Neural progenitor cell (in vitro differentiated cells): Measurements from ENCODE around the gene CCT6A. TPM values are rescaled to one million over a fixed set of nuclear protein-coding genes. Genes with fewer than 3 reads are reported as not detected.
"Not testable (repeated sequence)": the region's sequence is repeated elsewhere in the genome, so short reads cannot be mapped to it uniquely, and the experiment has no call there.

Experiments used
- DNase-seq: peaks from one replicate; pipeline ENCODE4 v3.0.0-alpha.2; 2016; ENCODE audit warnings: low spot score
- H2AFZ ChIP-seq: fragments of 200-600 bp; sonication (generic); replicated peaks from 2 replicates; pipeline ENCODE4 v1.6.1; 2016; ENCODE audit warnings: antibody characterized with exemption
- H3F3A ChIP-seq: fragments of 200-600 bp; sonication (generic); 2 replicates; pipeline ENCODE4 v1.6.1; 2016; ENCODE audit warnings: antibody characterized with exemption, low read depth
- H3K27ac ChIP-seq: fragments of 200-600 bp; sonication (generic); 2 replicates; pipeline ENCODE4 v1.5.1; 2016; ENCODE audit warnings: mild to moderate bottlenecking
- H3K27me3 ChIP-seq: fragments of 200-600 bp; sonication (generic); 2 replicates; pipeline ENCODE4 v1.6.1; 2016; ENCODE audit warnings: mild to moderate bottlenecking, moderate library complexity
- H3K36me3 ChIP-seq: fragments of 200-600 bp; sonication (generic); 2 replicates; pipeline ENCODE4 v1.5.1; 2016
- H3K4me1 ChIP-seq: fragments of 200-600 bp; sonication (generic); 2 replicates; pipeline ENCODE4 v1.6.1; 2016; ENCODE audit warnings: mixed run types
- H3K4me2 ChIP-seq: fragments of 200-600 bp; sonication (generic); 2 replicates; pipeline ENCODE4 v1.6.1; 2016
- H3K4me3 ChIP-seq: fragments of 200-600 bp; sonication (generic); 2 replicates; pipeline ENCODE4 v1.5.1; 2016
- H3K79me2 ChIP-seq: fragments of 200-600 bp; sonication (generic); 2 replicates; pipeline ENCODE4 v1.6.1; 2016; ENCODE audit warnings: low read depth
- H3K9ac ChIP-seq: fragments of 200-600 bp; sonication (generic); 2 replicates; pipeline ENCODE4 v1.6.1; 2016
- H3K9me3 ChIP-seq: fragments of 200-600 bp; sonication (generic); 2 replicates; pipeline ENCODE4 v1.5.1; 2016; ENCODE audit warnings: low read depth
- H4K20me1 ChIP-seq: fragments of 200-600 bp; sonication (generic); 2 replicates; pipeline ENCODE4 v1.6.1; 2016; ENCODE audit warnings: low read depth
- H3K27ac Mint-ChIP-seq: 3 replicates; pipeline ENCODE4 v1.8.0; 2021; ENCODE audit warnings: mixed read lengths
- H3K27me3 Mint-ChIP-seq: 2 replicates; pipeline ENCODE4 v1.8.0; 2022; ENCODE audit warnings: low read depth, mild to moderate bottlenecking, inconsistent platforms, moderate library complexity, mixed read lengths; ENCODE audit not compliant: insufficient read depth
- H3K36me3 Mint-ChIP-seq: 3 replicates; pipeline ENCODE4 v1.8.0; 2021; ENCODE audit warnings: mixed read lengths
- H3K4me1 Mint-ChIP-seq: 3 replicates; pipeline ENCODE4 v1.8.0; 2021; ENCODE audit warnings: mixed read lengths
- H3K4me3 Mint-ChIP-seq: 3 replicates; pipeline ENCODE4 v1.8.0; 2021; ENCODE audit warnings: mild to moderate bottlenecking, moderate library complexity, mixed read lengths
- H3K9me3 Mint-ChIP-seq: 3 replicates; pipeline ENCODE4 v1.8.0; 2020; ENCODE audit warnings: mixed read lengths
- EZH2 ChIP-seq: fragments of 200-600 bp; sonication (generic); IDR thresholded peaks from 2 replicates; pipeline ENCODE4 v1.6.1; 2017; ENCODE audit warnings: antibody characterized with exemption, mild to moderate bottlenecking, moderate library complexity
- EZH2phosphoT487 ChIP-seq: fragments of 200-600 bp; sonication (generic); IDR thresholded peaks from 2 replicates; pipeline ENCODE4 v1.6.1; 2017; ENCODE audit warnings: antibody characterized with exemption
- total RNA-seq: library from RNA; depleted of rRNA; stranded (reverse); fragments of >200 nt; gene quantifications from 2 replicates; pipeline ENCODE4 v1.2.3, GENCODE V29; 2015; ENCODE audit warnings: low replicate concordance
- TF ChIP-seq, protein P1 (sequence below): fragments of 200-600 bp; sonication (generic); IDR thresholded peaks from 2 replicates; pipeline ENCODE4 v1.5.1; 2017; ENCODE audit warnings: antibody characterized with exemption, mild to moderate bottlenecking

The CCT6A gene
- total RNA-seq, 1 donor from 2014 or later: 349 TPM

DNA sequence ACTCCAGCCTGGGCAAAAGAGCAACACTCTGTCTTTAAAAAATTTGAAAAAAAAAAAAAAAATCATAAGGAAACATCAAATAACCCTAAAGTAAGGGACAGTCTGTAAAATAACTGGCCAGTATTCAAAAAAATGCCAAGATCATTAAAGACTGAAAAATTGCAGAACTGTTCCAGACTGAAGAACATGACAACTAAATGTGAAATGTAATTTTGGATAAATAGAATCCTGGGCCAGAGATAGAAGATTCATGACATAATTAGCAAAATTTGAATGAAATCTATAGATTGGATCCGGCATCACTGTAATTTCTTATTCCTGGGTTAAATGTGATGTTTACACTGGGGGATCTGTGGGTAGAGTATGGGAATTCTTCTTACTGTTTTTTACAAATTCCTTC is 3.3 kb upstream of the CCT6A start:
- Mint-ChIP-seq H3K27ac (no peak overlapping the region), H3K27me3 (peaks cover 5% of the 10 kb centered on the region), H3K9me3 (no peaks in the 10 kb centered on the region), H3K36me3 (peaks cover 2% of the 10 kb centered on the region), H3K4me3 (no peak overlapping the region), H3K4me1 (peaks cover 29% of the 10 kb centered on the region)
- Histone ChIP-seq H3K9me3 (no peaks in the 10 kb centered on the region), H4K20me1 (peaks cover 13% of the 10 kb centered on the region), H3K9ac (no peak overlapping the region), H3K4me3 (no peak overlapping the region), H2AFZ (no peak overlapping the region), H3K4me1 (peaks cover 10% of the 10 kb centered on the region), H3K27me3 (no peaks in the 10 kb centered on the region), H3F3A (peaks cover 16% of the 10 kb centered on the region), H3K79me2 (peaks cover 68% of the 10 kb centered on the region), H3K4me2 (no peak overlapping the region), H3K36me3 (peaks cover 4% of the 10 kb centered on the region), H3K27ac (no peak overlapping the region)
- no peak for DNase-seq
- TF ChIP-seq, protein P1, sequence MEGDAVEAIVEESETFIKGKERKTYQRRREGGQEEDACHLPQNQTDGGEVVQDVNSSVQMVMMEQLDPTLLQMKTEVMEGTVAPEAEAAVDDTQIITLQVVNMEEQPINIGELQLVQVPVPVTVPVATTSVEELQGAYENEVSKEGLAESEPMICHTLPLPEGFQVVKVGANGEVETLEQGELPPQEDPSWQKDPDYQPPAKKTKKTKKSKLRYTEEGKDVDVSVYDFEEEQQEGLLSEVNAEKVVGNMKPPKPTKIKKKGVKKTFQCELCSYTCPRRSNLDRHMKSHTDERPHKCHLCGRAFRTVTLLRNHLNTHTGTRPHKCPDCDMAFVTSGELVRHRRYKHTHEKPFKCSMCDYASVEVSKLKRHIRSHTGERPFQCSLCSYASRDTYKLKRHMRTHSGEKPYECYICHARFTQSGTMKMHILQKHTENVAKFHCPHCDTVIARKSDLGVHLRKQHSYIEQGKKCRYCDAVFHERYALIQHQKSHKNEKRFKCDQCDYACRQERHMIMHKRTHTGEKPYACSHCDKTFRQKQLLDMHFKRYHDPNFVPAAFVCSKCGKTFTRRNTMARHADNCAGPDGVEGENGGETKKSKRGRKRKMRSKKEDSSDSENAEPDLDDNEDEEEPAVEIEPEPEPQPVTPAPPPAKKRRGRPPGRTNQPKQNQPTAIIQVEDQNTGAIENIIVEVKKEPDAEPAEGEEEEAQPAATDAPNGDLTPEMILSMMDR: no peak
- no peak for TF ChIP-seq EZH2phosphoT487
- no peak for TF ChIP-seq EZH2

GRCh38 chr7:56048763-56049162 is 2.8 kb upstream of the CCT6A start:
- H3K27me3 Mint-ChIP-seq, H3K9me3 ChIP-seq, H3K36me3 ChIP-seq, H3K4me2 ChIP-seq, H3K36me3 Mint-ChIP-seq, H3K9ac ChIP-seq, H3K27ac Mint-ChIP-seq, H3K4me3 ChIP-seq, DNase-seq, H3K9me3 Mint-ChIP-seq, H3K27me3 ChIP-seq, H3K27ac ChIP-seq, H2AFZ ChIP-seq: not testable (repeated sequence)
- Histone ChIP-seq H4K20me1 (peaks cover 15% of the 10 kb centered on the region), H3K79me2 (peaks cover 73% of the 10 kb centered on the region), H3F3A (peaks cover 17% of the 10 kb centered on the region), H3K4me1 (peaks cover 15% of the 10 kb centered on the region)
- Mint-ChIP-seq H3K4me3 (peak overlapping the region; percentile 66), H3K4me1 (peaks cover 33% of the 10 kb centered on the region)

GRCh38 chr7:56051053-56051338 is 569 bp upstream of the CCT6A start:
- Histone ChIP-seq H3K79me2 (peaks cover 90% of the 10 kb centered on the region), H3K4me1 (peaks cover 16% of the 10 kb centered on the region), H3K27me3 (no peaks in the 10 kb centered on the region), H3K9ac (peak overlapping the region; percentile 84), H2AFZ (peak overlapping the region; percentile 28), H3K4me3 (peak overlapping the region; percentile 76), H3K36me3 (peaks cover 16% of the 10 kb centered on the region), H3K9me3 (no peaks in the 10 kb centered on the region), H3K27ac (peak overlapping the region; percentile 53), H3K4me2 (peak overlapping the region; percentile 83), H3F3A (peaks cover 28% of the 10 kb centered on the region), H4K20me1 (peaks cover 31% of the 10 kb centered on the region)
- no peak for DNase-seq
- peak overlapping the region; percentile 98 for H3K4me3 Mint-ChIP-seq
- peaks cover 5% of the 10 kb centered on the region for H3K27me3 Mint-ChIP-seq
- TF ChIP-seq, protein P1: no peak
- TF ChIP-seq EZH2phosphoT487 (no peak), EZH2 (no peak)
- H3K9me3 Mint-ChIP-seq: no peaks in the 10 kb centered on the region
- H3K27ac Mint-ChIP-seq: peak overlapping the region; percentile 100
- peaks cover 11% of the 10 kb centered on the region for H3K36me3 Mint-ChIP-seq
- H3K4me1 Mint-ChIP-seq: peaks cover 35% of the 10 kb centered on the region

- H3K9me3 Mint-ChIP-seq: no peaks in the 10 kb centered on the region
- H3K27ac ChIP-seq: no peak overlapping the region
- peaks cover 95% of the 10 kb centered on the region for H3K79me2 ChIP-seq
- peaks cover 30% of the 10 kb centered on the region for H3K4me1 Mint-ChIP-seq
- peak overlapping the region; percentile 96 for H3K4me3 Mint-ChIP-seq
- peaks cover 5% of the 10 kb centered on the region for H3K27me3 Mint-ChIP-seq
- H3K36me3 ChIP-seq: peaks cover 31% of the 10 kb centered on the region
- TF ChIP-seq EZH2phosphoT487: no peak
- TF ChIP-seq, protein P1: no peak
- no peak for TF ChIP-seq EZH2
- H3K27ac Mint-ChIP-seq: no peak overlapping the region
- H3K27me3 ChIP-seq: no peaks in the 10 kb centered on the region
- peak overlapping the region; percentile 76 for H3K4me3 ChIP-seq
- peak overlapping the region; percentile 100 for H3K4me2 ChIP-seq
- H3K4me1 ChIP-seq: peaks cover 16% of the 10 kb centered on the region
- H3K9me3 ChIP-seq: no peaks in the 10 kb centered on the region
- no peak overlapping the region for H3K9ac ChIP-seq
- H2AFZ ChIP-seq: no peak overlapping the region
- peaks cover 36% of the 10 kb centered on the region for H4K20me1 ChIP-seq
- no peak for DNase-seq
- peaks cover 42% of the 10 kb centered on the region for H3F3A ChIP-seq
- peaks cover 22% of the 10 kb centered on the region for H3K36me3 Mint-ChIP-seq
Observed at GRCh38 chr7:56053379-56053778, 1.8 kb downstream of the CCT6A start.
